Right lobe of liver (tissue), 4 donors: ENCODE results near the gene PTH1R.

Experiments used
- CTCF ChIP-seq, 4 donors: fragments of 200-600 bp in 3 of 4; fragments of 450-650 bp in 1 of 4; IDR thresholded peaks; one replicate each; pipeline versions ENCODE4 v1.5.1 to v1.8.0; 2016 to 2022; ENCODE audit warnings: antibody characterized with exemption in 4 of 4, mild to moderate bottlenecking in 2 of 4
- POLR2A ChIP-seq: fragments of 450-650 bp; IDR thresholded peaks from one replicate; pipeline ENCODE4 v1.6.1; 2017; ENCODE audit warnings: antibody characterized with exemption, mild to moderate bottlenecking
- donor health status: DM: no; HTN: no; CAD: no.
- donor health status: DM: no; HTN: no; CAD: no.
- donor health status: DM: no; HTN: yes; CAD: no.

DNA sequence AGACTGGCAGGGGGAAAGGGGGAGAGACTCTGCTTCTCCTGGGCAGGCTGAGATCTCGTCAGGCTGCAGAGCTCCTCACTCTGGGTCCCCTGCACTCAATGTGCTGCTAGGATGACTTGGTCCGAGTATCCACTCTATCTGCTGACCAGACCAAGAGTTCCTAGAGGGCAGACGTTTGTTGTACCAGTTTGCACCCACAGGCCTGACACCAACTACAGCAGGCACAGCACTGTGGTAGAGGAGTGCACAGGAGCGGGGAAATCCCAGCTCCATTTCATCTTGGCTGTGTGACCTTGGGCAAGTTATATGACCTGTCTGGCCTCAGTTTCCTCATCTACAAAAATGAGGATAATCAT lies 70.0 kb downstream of the PTH1R start:
- TF ChIP-seq CTCF (IDR thresholded peaks at IDR 0.05) (no peak), POLR2A (no peak)
